ENCODE data around the gene MSANTD1.

Gene MSANTD1

GRCh38 chr4:3215256-3215655 is 33.7 kb upstream of the MSANTD1 start:
- DNase-seq (ENCODE audit: insufficient read length, low spot score): no peak
- no peak for FAIRE-seq

GRCh38 chr4:3215733-3216132 is 33.2 kb upstream of the MSANTD1 start:
- no peak for DNase-seq (ENCODE audit: insufficient read length, low spot score)
- no peak for FAIRE-seq

GRCh38 chr4:3217266-3217665 is 31.7 kb upstream of the MSANTD1 start:
- DNase-seq (ENCODE audit: insufficient read length, low spot score): no peak
- FAIRE-seq: no peak

GRCh38 chr4:3217771-3218170 is 31.2 kb upstream of the MSANTD1 start:
- FAIRE-seq (no peak), DNase-seq (ENCODE audit: insufficient read length, low spot score) (no peak)

GRCh38 chr4:3218824-3219760 is 29.9 kb upstream of the MSANTD1 start:
- FAIRE-seq (no peak), DNase-seq (ENCODE audit: insufficient read length, low spot score) (no peak)

GRCh38 chr4:3219761-3220475 is 29.0 kb upstream of the MSANTD1 start:
- no peak for FAIRE-seq

GRCh38 chr4:3220476-3221183 is 28.3 kb upstream of the MSANTD1 start:
- no peak for FAIRE-seq
- DNase-seq (ENCODE audit: insufficient read length, low spot score): no peak

More at GRCh38 chr4:3219761-3220475, 29.0 kb upstream of the MSANTD1 start:
- DNase-seq (ENCODE audit: insufficient read length, low spot score): no peak

- no peak for FAIRE-seq
Observed at GRCh38 chr4:3221184-3221494, 27.8 kb upstream of the MSANTD1 start.

GRCh38 chr4:3221996-3222395 is 27.0 kb upstream of the MSANTD1 start:
- DNase-seq (ENCODE audit: insufficient read length, low spot score) (no peak), FAIRE-seq (no peak)

More at GRCh38 chr4:3221184-3221494, 27.8 kb upstream of the MSANTD1 start:
- no peak for DNase-seq (ENCODE audit: insufficient read length, low spot score)

GRCh38 chr4:3223346-3223745 is 25.6 kb upstream of the MSANTD1 start:
- FAIRE-seq: no peak
- no peak for DNase-seq (ENCODE audit: insufficient read length, low spot score)

- FAIRE-seq (no peak), DNase-seq (ENCODE audit: insufficient read length, low spot score) (no peak)
Observed at GRCh38 chr4:3223956-3224748, 24.8 kb upstream of the MSANTD1 start.

- FAIRE-seq (no peak), DNase-seq (ENCODE audit: insufficient read length, low spot score) (no peak)
Observed at GRCh38 chr4:3225071-3225850, 23.7 kb upstream of the MSANTD1 start.

GRCh38 chr4:3225936-3226335 is 23.0 kb upstream of the MSANTD1 start:
- FAIRE-seq: no peak
- no peak for DNase-seq (ENCODE audit: insufficient read length, low spot score)

- no peak for FAIRE-seq
- no peak for DNase-seq (ENCODE audit: insufficient read length, low spot score)
Observed at GRCh38 chr4:3226467-3226866, 22.5 kb upstream of the MSANTD1 start.

GRCh38 chr4:3226944-3227343 is 22.0 kb upstream of the MSANTD1 start:
- DNase-seq (ENCODE audit: insufficient read length, low spot score) (no peak), FAIRE-seq (no peak)

- no peak for FAIRE-seq
- DNase-seq (ENCODE audit: insufficient read length, low spot score): no peak
Observed at GRCh38 chr4:3227878-3228675, 20.9 kb upstream of the MSANTD1 start.

GRCh38 chr4:3228881-3229280 is 20.1 kb upstream of the MSANTD1 start:
- FAIRE-seq: peak; percentile 99
- DNase-seq (ENCODE audit: insufficient read length, low spot score): no peak

GRCh38 chr4:3229328-3229727 is 19.6 kb upstream of the MSANTD1 start:
- no peak for FAIRE-seq
- DNase-seq (ENCODE audit: insufficient read length, low spot score): no peak

- FAIRE-seq (no peak), DNase-seq (ENCODE audit: insufficient read length, low spot score) (no peak)
Observed at GRCh38 chr4:3229964-3230363, 19.0 kb upstream of the MSANTD1 start.
